ENCODE results near the gene UBE2M. TPM values are rescaled to one million over a fixed set of nuclear protein-coding genes. Genes with fewer than 3 reads are reported as not detected.
"Not testable (repeated sequence)": the region's sequence is repeated elsewhere in the genome, so short reads cannot be mapped to it uniquely, and the experiment has no call there.

The UBE2M gene
- 165 TPM for polyA plus RNA-seq (2012; ENCODE audit: insufficient read depth, insufficient read length)

DNA sequence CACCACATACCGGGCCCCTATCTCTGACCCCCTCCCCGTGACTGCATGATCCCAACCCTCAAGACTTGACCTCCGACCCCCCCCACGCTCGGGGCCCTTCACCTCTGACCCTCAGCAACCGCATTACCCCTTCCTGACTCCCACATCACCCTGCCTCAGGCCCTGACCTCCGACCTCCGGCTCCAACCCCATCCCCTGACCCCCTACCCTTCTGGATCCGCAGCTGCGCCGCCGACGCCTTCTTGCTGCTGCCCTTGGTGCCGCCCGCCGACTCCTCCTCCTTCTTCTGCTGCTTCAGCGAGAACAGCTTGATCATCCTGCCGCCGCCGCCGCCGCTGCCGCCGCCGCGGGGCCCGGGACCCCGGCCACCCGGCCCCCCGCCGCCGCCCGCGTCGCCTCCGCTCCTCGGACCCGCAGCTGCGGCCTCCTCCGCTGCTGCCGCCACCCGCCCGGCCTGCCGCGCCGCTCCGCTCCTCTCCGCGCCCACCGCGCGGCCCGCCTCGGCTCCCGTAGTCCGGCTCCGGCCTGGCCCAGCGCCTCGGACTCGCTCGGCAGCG is at the start of gene UBE2M:
Gene UBE2M, minus strand, starts transcription at position 546 of the 557 bp plus-strand sequence. Its CDS starts 230 bp downstream, at position 316.
- no peak for DNase-seq (ENCODE audit: low read depth, low spot score)
- H3K4me3 ChIP-seq (ENCODE audit: low read length), result peak within 1 kb of the TSS; percentile 99

GRCh38 chr19:58607213-58607612 is 48.8 kb upstream of the UBE2M start:
- not testable (repeated sequence) for H3K4me3 ChIP-seq (ENCODE audit: low read length); DNase-seq (ENCODE audit: low read depth, low spot score)

DNA sequence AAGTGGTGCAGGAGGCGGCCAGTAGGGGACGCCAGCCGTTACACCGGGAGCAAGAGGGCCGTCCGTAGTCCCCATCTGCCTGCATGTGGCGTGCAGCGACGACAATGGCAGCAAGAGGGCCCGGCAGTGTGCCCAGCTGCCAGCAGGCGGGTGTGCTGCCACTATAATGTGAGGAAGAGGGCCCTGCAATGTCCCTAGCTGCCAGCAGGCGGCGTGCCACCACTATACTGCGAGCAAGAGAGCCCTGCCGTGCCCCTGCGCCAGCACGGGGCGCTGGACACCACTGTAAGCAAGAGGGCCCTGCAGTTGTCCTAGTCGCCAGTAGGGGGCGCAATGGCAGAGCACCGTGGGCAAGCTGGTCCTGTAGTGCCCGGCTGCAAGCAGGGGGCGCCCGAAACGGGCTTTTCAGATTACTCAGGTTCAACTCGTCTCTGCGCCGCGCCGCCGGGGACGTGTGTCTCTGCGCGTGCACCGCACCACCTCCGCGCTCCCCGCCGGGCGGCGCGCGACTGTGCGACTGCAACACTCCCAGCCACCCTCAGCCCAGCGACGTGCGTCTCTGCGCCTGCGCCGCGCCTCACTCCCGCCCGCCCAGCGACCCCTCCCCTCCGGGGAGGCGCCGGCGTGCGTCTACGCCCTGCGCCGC is 48.0 kb upstream of the UBE2M start:
- not testable (repeated sequence) for H3K4me3 ChIP-seq (ENCODE audit: low read length); DNase-seq (ENCODE audit: low read depth, low spot score)

DNA sequence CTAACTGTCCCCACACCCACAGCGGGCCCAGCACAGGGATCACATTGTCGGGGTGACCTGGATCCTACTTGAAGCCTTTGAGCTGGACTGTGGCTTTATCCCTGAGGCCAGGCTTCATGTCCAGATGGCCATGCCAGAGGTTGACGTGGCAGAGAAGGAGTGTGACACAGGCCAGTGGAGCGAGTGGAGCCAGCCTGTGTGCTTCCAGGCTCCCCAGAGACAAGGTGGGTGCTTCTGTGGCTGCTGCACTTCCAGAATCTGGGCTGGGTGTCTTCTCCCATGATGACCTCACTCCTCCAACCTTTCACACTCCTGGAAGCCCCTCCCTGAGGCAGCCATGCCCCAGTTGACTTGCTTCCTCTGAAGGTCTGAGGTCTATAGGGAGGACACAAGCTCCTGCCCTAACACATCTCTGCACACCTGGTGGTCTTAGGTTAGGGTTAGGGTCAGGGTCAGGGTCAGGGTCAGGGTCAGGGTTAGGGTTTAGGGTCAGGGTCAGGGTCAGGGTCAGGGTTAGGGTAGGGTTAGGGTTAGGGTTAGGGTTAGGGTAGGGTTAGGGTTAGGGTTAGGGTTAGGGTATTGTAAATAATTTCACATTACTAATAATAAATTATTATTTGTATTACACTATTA is 27.8 kb upstream of the UBE2M start:
- DNase-seq (ENCODE audit: low read depth, low spot score), result no peak
- no peak overlapping the region for H3K4me3 ChIP-seq (ENCODE audit: low read length)

- H3K4me3 ChIP-seq (ENCODE audit: low read length), result no peak overlapping the region
- no peak for DNase-seq (ENCODE audit: low read depth, low spot score)
These were observed 27.2 kb upstream of the UBE2M start for GRCh38 chr19:58585442-58586132.

DNA sequence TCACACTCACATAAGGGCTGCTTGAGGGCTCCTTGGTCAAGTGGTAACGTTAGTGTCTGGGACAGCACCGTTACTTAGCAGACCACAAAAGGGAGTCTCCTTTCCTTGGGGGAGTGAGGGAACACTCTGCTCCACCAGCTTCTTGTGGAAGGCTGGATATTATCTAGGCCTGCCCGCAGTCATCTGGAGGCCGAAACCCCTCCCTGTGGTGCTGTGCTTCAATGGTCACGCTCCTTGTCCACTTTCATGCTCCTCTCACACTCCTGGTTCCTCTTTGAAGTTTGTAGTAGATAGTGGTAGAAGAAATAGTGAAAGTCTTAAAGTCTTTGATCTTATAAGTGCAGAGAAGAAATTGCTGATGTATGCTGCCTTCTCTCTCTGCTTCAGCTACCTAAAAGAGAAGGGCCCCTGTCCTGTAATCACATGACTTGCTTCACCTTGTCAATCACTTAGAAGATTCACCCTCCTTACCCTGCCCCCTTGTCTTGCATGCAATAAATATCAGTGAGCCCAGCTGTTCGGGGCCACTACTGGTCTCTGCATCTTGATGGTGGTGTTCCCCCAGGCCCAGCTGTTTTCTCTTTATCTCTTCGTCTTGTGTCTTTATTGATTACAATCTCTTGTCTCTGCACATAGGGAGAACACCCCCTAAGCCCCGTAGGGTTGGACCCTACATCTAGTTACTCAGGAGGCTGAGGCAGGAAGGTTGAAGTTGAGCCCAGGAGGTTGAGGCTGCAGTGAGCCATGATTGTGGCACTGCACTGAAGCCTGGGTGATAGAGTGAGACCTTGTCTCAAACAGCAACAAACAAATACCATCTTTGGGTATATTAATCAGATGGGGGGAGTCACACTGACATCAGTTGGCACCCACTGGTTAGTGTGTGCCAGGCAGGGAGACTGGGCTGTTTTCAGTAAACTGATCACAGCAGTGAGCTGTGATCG is 26.4 kb upstream of the UBE2M start:
- no peak overlapping the region for H3K4me3 ChIP-seq (ENCODE audit: low read length)
- no peak for DNase-seq (ENCODE audit: low read depth, low spot score)

GRCh38 chr19:58582985-58583384 is 24.6 kb upstream of the UBE2M start:
- no peak for DNase-seq (ENCODE audit: low read depth, low spot score)
- H3K4me3 ChIP-seq (ENCODE audit: low read length), result no peak overlapping the region

- peak; percentile 89 for DNase-seq (ENCODE audit: low read depth, low spot score)
- no peak overlapping the region for H3K4me3 ChIP-seq (ENCODE audit: low read length)
These were observed 23.1 kb upstream of the UBE2M start for GRCh38 chr19:58581227-58582141.

- no peak for DNase-seq (ENCODE audit: low read depth, low spot score)
- no peak overlapping the region for H3K4me3 ChIP-seq (ENCODE audit: low read length)
These were observed 21.2 kb upstream of the UBE2M start for GRCh38 chr19:58579473-58580142.

GRCh38 chr19:58578012-58578925 is 19.9 kb upstream of the UBE2M start:
- no peak for DNase-seq (ENCODE audit: low read depth, low spot score)

DNA sequence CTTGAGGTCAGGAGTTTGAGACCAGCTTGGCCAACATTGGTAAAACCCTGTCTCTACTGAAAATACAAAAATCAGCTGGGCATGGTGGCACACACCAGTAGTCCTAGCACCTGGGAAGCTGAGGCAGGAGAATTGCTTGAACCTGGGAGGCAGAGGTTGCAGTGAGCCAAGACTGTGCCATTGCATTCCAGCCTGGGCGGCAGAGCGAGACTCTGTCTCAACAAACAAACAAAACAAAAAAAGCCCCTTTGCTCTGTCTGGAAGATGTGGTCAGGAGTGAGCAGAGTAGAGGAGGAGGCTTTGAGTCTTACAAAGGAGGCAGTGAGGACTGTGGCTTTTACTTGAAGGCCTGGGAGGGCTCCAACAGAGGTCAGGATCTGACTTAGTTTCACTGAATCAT is 19.2 kb upstream of the UBE2M start:
- not testable (repeated sequence) for H3K4me3 ChIP-seq (ENCODE audit: low read length); DNase-seq (ENCODE audit: low read depth, low spot score)

More at GRCh38 chr19:58578012-58578925, 19.9 kb upstream of the UBE2M start:
- no peak overlapping the region for H3K4me3 ChIP-seq (ENCODE audit: low read length)

DNA sequence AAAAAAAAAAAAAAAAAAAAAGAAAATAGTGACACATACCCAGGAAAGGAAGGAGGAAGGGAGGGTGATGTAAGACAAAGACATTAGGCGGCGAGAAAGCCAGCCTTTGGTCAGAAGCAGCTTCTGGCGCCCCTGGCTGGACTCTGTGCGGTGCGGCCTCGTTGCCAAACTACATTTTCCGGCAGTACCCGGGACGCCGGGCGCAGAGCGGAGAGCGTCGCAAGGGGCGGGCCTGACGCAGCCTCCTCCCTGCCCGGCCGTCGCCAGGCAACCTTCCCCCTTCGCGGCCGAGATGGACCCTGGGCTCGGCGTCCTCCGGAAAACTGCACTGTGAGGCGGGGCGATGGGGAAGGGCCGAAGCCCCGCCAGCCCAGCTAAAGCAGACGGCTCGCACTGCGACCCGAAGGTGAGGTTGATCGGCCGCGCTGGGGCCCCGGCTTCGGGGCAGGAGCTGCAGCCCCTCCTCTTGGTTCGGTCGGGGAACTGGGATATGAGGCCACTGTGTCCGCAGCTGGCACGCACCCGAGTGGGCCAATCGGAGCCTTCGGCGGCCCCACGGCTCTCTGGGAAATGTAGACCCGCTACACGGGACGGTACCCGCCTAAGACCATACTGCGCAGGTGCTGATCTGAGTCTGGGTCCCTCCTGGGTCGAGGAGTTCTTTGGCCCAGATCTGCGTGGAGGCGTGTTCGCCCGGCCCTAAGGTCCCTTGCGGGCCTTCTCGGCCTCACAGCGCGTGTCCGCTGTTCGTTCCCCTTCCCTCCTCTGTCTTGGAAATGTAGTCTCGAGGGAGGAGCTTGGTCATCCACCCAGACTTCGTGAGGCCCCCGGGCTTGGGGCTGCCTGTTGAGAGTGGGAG is 17.0 kb upstream of the UBE2M start:
- DNase-seq (ENCODE audit: low read depth, low spot score), result peak; percentile 65
- peak overlapping the region; percentile 92 for H3K4me3 ChIP-seq (ENCODE audit: low read length)

- DNase-seq (ENCODE audit: low read depth, low spot score), result no peak
- H3K4me3 ChIP-seq (ENCODE audit: low read length), result peak overlapping the region; percentile 79
These were observed 15.3 kb upstream of the UBE2M start for GRCh38 chr19:58573658-58574164.

GRCh38 chr19:58572818-58573657 is 14.6 kb upstream of the UBE2M start, which contains the start of gene MZF1:
Gene MZF1 (minus strand): TSS chr19:58573335. CDS start chr19:58571389, 1,946 bp downstream.
- H3K4me3 ChIP-seq (ENCODE audit: low read length), result peak within 1 kb of the TSS; percentile 79
- DNase-seq (ENCODE audit: low read depth, low spot score), result peak; percentile 100

Measured in Jurkat, Clone E6-1 (cell line).